Gastroesophageal sphincter (tissue), 4 donors: Measurements from ENCODE around the gene STAM. TPM values are rescaled to one million over a fixed set of nuclear protein-coding genes. Genes with fewer than 3 reads are reported as not detected.

Experiments used
- ATAC-seq: fragments of 150-250 bp; one replicate; pipeline ENCODE4 v1.9.1; 2016; ENCODE audit warnings: mild to moderate bottlenecking, moderate library complexity
- H3K27ac ChIP-seq, 4 donors: fragments of 200-600 bp; sonication (generic) in 3 of 4; 1 replicate in 3 of 4; 2 replicates in 1 of 4; pipeline ENCODE4 v1.5.1; 2016 to 2019
- H3K27me3 ChIP-seq: fragments of 200-600 bp; sonication (generic); one replicate; pipeline ENCODE4 v1.5.1; 2019
- H3K36me3 ChIP-seq, 2 donors: fragments of 200-600 bp; sonication (generic); one replicate each; pipeline ENCODE4 v1.5.1; 2019; ENCODE audit warnings: control low read depth in 1 of 2
- H3K4me1 ChIP-seq, 3 donors: fragments of 200-600 bp; sonication (generic); 1 replicate in 2 of 3; 2 replicates in 1 of 3; pipeline ENCODE4 v1.5.1; 2016 to 2019; ENCODE audit warnings: control low read depth in 2 of 3
- H3K4me3 ChIP-seq, 2 donors: fragments of 200-600 bp; sonication (generic); one replicate each; pipeline ENCODE4 v1.5.1; 2019; ENCODE audit warnings: mild to moderate bottlenecking in 1 of 2, moderate library complexity in 1 of 2
- H3K9me3 ChIP-seq, 3 donors: fragments of 200-600 bp; sonication (generic); one replicate each; pipeline ENCODE4 v1.5.1; 2017 to 2019; ENCODE audit warnings: control low read depth in 2 of 3
- EP300 ChIP-seq: sonication (generic); formaldehyde crosslinking; IDR thresholded peaks from one replicate; pipeline ENCODE4 v1.6.1; 2017; ENCODE audit warnings: antibody characterized with exemption, mild to moderate bottlenecking
- POLR2A ChIP-seq, 2 donors: fragments of 450-650 bp; IDR thresholded peaks; one replicate each; pipeline ENCODE4 v1.6.1; 2017; ENCODE audit warnings: antibody characterized with exemption in 2 of 2, mild to moderate bottlenecking in 2 of 2, moderate library complexity in 1 of 2
- POLR2AphosphoS5 ChIP-seq: sonication (generic); formaldehyde crosslinking; IDR thresholded peaks from one replicate; pipeline ENCODE4 v1.6.1; 2017; ENCODE audit warnings: antibody characterized with exemption
- WGBS, 2 donors: methylation state at CpG; one replicate each; pipeline ENCODE4 v1.1.5; 2018; ENCODE audit warnings: low coverage in 1 of 2; 5-methylcytosine and 5-hydroxymethylcytosine counted together
- total RNA-seq, 4 donors: library from RNA; depleted of rRNA; stranded (reverse); fragments of >200 nt; gene quantifications; one replicate each; pipeline ENCODE4 v1.1.0, GENCODE V29; 2016
- TF ChIP-seq, protein P1 (sequence below), 4 experiments: fragments of 200-600 bp in 2 of 4; fragments of 450-650 bp in 2 of 4; sonication (generic) in 1 of 4; IDR thresholded peaks; one replicate each; pipeline ENCODE4 v1.5.1; 2017 to 2019; ENCODE audit warnings: antibody characterized with exemption in 4 of 4, mild to moderate bottlenecking in 2 of 4, moderate library complexity in 2 of 4

STAM gene
- total RNA-seq, 4 donors from 2014 or later: 14.9 to 192 (median 19.2) TPM

DNA sequence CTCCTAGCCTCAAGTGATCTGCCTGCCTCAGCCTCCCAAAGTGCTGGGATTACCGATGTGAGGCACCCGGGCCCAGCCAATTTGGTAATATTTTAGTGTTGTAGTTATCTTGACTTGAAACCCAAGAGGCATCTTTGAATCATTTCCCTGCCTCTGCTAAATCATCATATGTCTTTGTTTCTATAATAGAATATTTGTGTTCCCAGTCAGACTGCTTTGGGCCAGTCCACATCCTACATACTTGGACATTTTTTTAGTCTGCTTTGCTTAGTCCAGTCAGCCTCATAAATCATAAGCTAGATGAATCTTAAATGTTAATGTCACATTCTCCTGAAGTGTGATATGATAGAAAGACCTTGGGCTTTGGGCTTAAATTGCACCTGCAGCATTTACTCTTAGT lies 5.9 kb downstream of the STAM start:
- H3K27ac ChIP-seq: no peak overlapping the region
- no peaks in the 10 kb centered on the region for H3K27me3 ChIP-seq
- H3K4me1 ChIP-seq: peaks cover 10 to 81% (median 10%) of the 10 kb centered on the region in 3 donors
- H3K4me3 ChIP-seq: no peak overlapping the region
- no peak for TF ChIP-seq POLR2AphosphoS5
- TF ChIP-seq POLR2A (IDR thresholded peaks at IDR 0.05): no peak
- TF ChIP-seq, protein P1, sequence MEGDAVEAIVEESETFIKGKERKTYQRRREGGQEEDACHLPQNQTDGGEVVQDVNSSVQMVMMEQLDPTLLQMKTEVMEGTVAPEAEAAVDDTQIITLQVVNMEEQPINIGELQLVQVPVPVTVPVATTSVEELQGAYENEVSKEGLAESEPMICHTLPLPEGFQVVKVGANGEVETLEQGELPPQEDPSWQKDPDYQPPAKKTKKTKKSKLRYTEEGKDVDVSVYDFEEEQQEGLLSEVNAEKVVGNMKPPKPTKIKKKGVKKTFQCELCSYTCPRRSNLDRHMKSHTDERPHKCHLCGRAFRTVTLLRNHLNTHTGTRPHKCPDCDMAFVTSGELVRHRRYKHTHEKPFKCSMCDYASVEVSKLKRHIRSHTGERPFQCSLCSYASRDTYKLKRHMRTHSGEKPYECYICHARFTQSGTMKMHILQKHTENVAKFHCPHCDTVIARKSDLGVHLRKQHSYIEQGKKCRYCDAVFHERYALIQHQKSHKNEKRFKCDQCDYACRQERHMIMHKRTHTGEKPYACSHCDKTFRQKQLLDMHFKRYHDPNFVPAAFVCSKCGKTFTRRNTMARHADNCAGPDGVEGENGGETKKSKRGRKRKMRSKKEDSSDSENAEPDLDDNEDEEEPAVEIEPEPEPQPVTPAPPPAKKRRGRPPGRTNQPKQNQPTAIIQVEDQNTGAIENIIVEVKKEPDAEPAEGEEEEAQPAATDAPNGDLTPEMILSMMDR (IDR thresholded peaks at IDR 0.05): no peak
- TF ChIP-seq EP300: no peak
- no peaks in the 10 kb centered on the region for H3K9me3 ChIP-seq
- H3K36me3 ChIP-seq: no peaks in the 10 kb centered on the region
- ATAC-seq: no peak
- WGBS, 2 donors: 71% methylated on average over 2 of the region's 2 CpGs; no CpG with 5 or more reads in 1 of the 2 donors

GRCh38 chr10:17650416-17650815 lies 6.5 kb downstream of the STAM start:
- ATAC-seq: no peak
- Histone ChIP-seq H3K27me3 (no peaks in the 10 kb centered on the region), H3K9me3 (no peaks in the 10 kb centered on the region), H3K4me3 (no peak overlapping the region), H3K27ac (no peak overlapping the region), H3K4me1 (peaks cover 9 to 75% (median 10%) of the 10 kb centered on the region in 3 donors), H3K36me3 (no peaks in the 10 kb centered on the region)
- 83 to 85% methylated on average over 5 to 6 of the region's 8 CpGs for WGBS, 2 donors
- TF ChIP-seq EP300 (no peak), POLR2A (IDR thresholded peaks at IDR 0.05) (no peak), POLR2AphosphoS5 (no peak)
- TF ChIP-seq, protein P1 (IDR thresholded peaks at IDR 0.05): no peak

DNA sequence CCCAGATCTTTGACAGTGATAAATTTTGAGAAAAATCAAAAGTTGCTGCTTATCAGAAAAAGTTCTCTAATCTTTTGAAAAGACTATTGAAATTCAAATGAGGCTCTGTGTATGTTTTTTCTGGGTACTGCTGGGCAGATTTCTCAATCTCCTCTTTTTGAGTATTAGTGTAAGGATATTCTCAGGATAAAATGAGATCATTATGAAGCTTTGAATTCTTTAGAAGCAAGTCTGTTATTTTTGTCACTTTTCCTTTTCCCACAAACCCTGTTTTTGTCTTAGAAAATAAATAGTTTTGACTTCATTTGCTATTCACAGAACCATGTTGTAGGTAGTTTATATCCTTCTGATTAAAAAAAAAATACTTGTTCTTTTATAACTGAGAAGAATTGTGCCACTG lies 7.9 kb downstream of the STAM start:
- ATAC-seq: no peak
- Histone ChIP-seq H3K9me3 (no peaks in the 10 kb centered on the region), H3K4me3 (no peak overlapping the region), H3K27ac (no peak overlapping the region), H3K36me3 (no peaks in the 10 kb centered on the region), H3K4me1 (peaks cover 0 to 60% (median 2%) of the 10 kb centered on the region in 3 donors), H3K27me3 (no peaks in the 10 kb centered on the region)
- TF ChIP-seq, protein P1 (IDR thresholded peaks at IDR 0.05): no peak
- TF ChIP-seq POLR2A (IDR thresholded peaks at IDR 0.05): no peak
- no peak for TF ChIP-seq EP300
- TF ChIP-seq POLR2AphosphoS5: no peak

- Histone ChIP-seq H3K4me3 (no peak overlapping the region), H3K9me3 (no peaks in the 10 kb centered on the region), H3K27ac (no peak overlapping the region), H3K27me3 (no peaks in the 10 kb centered on the region), H3K36me3 (no peaks in the 10 kb centered on the region), H3K4me1 (peaks cover 0 to 53% (median 2%) of the 10 kb centered on the region in 3 donors)
- TF ChIP-seq, protein P1 (IDR thresholded peaks at IDR 0.05): no peak
- TF ChIP-seq EP300: no peak
- no peak for TF ChIP-seq POLR2AphosphoS5
- TF ChIP-seq POLR2A (IDR thresholded peaks at IDR 0.05): no peak
- ATAC-seq: no peak
Observed at GRCh38 chr10:17652585-17652984, 8.6 kb downstream of the STAM start.

DNA sequence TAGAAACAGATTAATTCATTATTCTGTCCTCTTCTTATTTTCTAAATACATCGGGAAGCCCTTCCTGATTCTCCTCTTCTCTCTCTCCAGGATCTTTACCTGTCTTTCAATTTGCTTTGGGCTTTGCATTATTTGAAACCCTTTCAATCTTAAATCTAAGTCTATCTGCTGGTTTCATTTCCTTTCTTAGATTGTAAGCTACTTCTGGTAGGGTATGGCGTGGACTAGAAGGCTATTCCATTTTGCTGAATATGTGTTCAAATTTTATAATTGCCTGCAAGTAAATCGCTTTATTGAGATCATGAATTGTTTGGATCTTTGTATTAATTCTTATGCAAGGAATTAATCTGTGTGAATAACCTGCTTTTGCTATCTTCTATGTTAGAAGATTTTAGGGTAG lies 11.1 kb downstream of the STAM start:
- Histone ChIP-seq H3K36me3 (no peaks in the 10 kb centered on the region), H3K27ac (no peak overlapping the region), H3K27me3 (no peaks in the 10 kb centered on the region), H3K4me3 (no peak overlapping the region), H3K4me1 (peaks cover 0 to 29% (median 2%) of the 10 kb centered on the region in 3 donors), H3K9me3 (no peaks in the 10 kb centered on the region)
- no peak for ATAC-seq
- WGBS, 2 donors: 86 to 95% methylated on average over 3 of the region's 3 CpGs
- TF ChIP-seq POLR2AphosphoS5: no peak
- no peak for TF ChIP-seq EP300
- TF ChIP-seq POLR2A (IDR thresholded peaks at IDR 0.05): no peak
- TF ChIP-seq, protein P1 (IDR thresholded peaks at IDR 0.05): no peak
